DMS53 treated with DMSO at 0.1 percent for 48 hours (cell line): ENCODE data around the gene NRN1L.

Experiments
- DNase-seq: peaks from one replicate; lab custom pipeline; 2025; ENCODE audit not compliant: unreplicated experiment; lab: John Stamatoyannopoulos, UW

NRN1L gene

DNA sequence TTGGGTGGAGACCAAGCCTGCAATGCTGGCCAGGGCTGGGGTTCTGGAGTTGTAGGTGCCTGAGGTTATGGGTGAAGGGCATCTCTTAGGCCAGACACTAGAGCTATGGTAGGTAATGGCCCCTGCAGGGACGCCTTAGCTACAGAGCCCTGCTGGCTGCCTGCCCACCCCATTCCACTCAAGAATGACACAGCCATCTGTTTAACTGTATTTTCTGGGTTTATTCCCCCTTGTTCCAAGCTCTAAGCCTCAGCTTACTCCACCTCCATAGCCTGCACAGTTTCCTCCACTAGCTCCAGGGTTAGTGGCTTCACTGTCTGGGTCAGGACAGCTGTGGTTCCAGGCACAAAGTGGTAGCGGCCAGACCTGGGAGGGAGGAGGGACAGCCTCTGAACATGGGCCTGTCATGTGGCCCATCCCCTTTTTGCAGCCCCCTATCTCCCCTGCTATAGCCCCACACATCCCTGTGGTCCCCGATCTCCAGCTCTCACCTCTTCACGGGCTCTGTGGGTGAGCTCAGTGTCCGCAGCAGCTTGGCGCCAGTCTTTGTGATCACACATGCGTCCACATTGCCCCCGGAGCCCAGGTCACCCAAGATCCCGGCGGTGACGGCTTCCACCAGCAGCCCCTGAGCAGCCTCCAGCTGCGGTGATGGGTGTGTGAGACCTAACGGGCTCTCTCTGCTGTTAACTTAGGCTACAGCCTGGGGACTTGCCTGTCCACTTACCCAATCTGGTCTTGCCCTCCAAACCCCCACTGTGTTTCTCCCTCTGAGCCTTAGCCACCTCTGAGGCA is 49.8 kb downstream of the NRN1L start:
- DNase-seq = no peak

DNA sequence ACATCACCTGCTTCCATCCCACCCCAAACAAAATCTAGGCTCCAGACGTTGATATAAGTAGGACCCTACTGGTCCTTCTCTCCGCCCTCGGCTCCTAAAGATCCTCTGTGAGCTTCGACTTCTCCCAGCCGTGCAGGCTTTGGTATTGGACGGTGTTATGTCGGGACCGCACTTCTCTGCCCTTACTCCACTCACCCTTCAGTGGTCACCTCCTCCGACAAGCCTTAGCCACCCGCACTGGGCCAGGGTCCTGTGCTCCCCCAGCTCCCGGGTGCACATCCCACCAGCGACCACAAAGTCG is 50.4 kb downstream of the NRN1L start:
- no peak for DNase-seq

DNA sequence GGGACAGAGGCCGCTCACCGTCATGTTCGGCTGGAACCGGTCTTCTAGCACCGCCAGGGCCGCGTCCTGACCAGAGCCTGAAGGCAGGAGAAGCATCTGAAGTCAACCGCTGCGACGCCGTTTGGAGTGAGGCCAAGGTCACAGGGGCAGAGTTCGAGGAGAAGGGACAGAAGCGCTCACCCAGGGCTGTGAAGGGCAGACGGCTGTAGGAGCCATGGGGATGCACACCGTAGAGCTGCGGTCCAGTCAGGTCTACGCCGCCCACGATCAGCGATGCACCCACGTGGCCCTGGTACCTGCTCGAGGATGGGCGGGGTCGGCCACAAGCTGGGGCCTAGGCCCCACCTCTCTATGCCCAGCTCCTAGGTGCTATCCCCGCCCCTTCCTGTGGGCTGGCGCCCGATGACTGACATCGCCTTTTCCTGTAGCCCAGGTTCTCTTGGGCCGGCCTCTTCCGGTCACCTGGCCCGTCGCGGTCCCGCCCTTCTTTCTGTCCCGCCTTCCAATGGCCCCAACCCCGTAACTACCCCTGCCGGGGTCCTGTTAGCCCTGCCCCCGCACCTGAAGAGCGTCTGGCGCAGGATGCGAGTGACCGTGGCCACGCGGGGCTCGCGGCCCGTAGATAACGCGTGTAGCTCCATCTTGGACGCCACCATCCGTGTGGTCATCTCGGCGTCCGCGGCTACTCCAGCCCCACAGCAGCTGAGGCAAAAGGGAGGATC is 50.9 kb downstream of the NRN1L start:
- peak; percentile 90 for DNase-seq
